Prostate gland (tissue), 2 donors: ENCODE data around the gene SGSM1. TPM values are rescaled to one million over a fixed set of nuclear protein-coding genes. Genes with fewer than 3 reads are reported as not detected.

Experiments used
- DNase-seq: peaks from one replicate; pipeline ENCODE4 v3.0.0-alpha.2; 2019; ENCODE audit warnings: low spot score
- H3K27ac ChIP-seq, 2 donors: fragments of 200-600 bp; sonication (generic); 2 replicates each; pipeline ENCODE4 v1.5.1; 2017 to 2019
- H3K27me3 ChIP-seq: fragments of 200-600 bp; sonication (generic); replicated peaks from 2 replicates; pipeline ENCODE4 v1.5.1; 2019; ENCODE audit not compliant: insufficient read depth
- H3K36me3 ChIP-seq, 2 donors: fragments of 200-600 bp; sonication (generic); 1 replicate in 1 of 2; 2 replicates in 1 of 2; pipeline versions ENCODE4 v1.5.1 to v1.8.1; 2017 to 2019
- H3K4me1 ChIP-seq: fragments of 200-600 bp; sonication (generic); replicated peaks from 2 replicates; pipeline ENCODE4 v1.5.1; 2019
- H3K4me3 ChIP-seq, 2 donors: fragments of 200-600 bp; sonication (generic); 2 replicates each; pipeline ENCODE4 v1.5.1; 2017 to 2019
- H3K9me3 ChIP-seq: fragments of 200-600 bp; sonication (generic); 2 replicates; pipeline ENCODE4 v1.5.1; 2017
- POLR2A ChIP-seq: fragments of 450-650 bp; IDR thresholded peaks from one replicate; pipeline ENCODE4 v1.6.1; 2016; ENCODE audit warnings: antibody characterized with exemption, mild to moderate bottlenecking
- POLR2AphosphoS5 ChIP-seq: sonication (generic); formaldehyde crosslinking; IDR thresholded peaks from one replicate; pipeline ENCODE4 v1.6.1; 2017; ENCODE audit warnings: antibody characterized with exemption
- WGBS: methylation state at CpG from one replicate; pipeline ENCODE4 v1.1.5; 2018; 5-methylcytosine and 5-hydroxymethylcytosine counted together
- intact Hi-C: fragments of 100-400 bp; cut with DNase I; formaldehyde crosslinking; loops from one replicate; pipeline ENCODE4 v1.14.2; 2022
- total RNA-seq, 2 donors: library from RNA; depleted of rRNA; stranded (reverse); fragments of >200 nt; gene quantifications; one replicate each; pipeline ENCODE4 v1.1.0, GENCODE V29; 2016
- TF ChIP-seq, protein P1 (sequence below), 4 experiments: fragments of 200-600 bp in 2 of 4; fragments of 450-650 bp in 2 of 4; sonication (generic) in 2 of 4; IDR thresholded peaks; 1 replicate in 3 of 4; 2 replicates in 1 of 4; pipeline ENCODE4 v1.5.1; 2016 to 2019; ENCODE audit warnings: antibody characterized with exemption in 4 of 4, mild to moderate bottlenecking in 2 of 4, moderate library complexity in 2 of 4

SGSM1 gene
- total RNA-seq, 2 donors from 2014 or later: 4.1 to 7.7 TPM

DNA sequence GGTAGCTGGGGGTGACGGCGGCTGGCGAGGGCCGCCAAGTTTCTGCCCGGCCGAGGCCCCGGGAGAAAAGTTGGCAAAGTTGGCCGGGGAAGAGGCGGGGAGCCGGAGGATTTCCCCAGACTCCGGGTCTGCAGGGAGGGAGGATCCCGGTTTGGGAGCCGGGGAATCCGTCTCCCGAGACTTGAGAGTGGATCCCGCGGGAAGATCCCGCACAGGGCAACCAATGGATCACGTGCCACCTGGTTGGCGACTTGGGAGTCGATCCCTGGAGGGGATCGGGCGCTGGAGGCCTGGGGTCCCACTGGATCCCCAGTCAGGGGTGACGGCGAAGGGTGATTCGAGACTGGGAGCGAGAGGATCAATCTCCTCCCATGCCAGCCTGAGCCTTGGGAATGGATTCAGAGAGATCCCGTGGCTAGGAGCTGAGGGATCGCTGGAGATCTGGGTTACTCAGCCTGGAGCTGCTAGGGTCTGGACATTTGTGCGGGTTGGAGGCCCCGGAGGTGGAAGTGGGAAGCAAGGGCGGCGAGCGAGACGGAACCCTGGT is 146.9 kb downstream of the SGSM1 start:
- H3K4me1 ChIP-seq: peaks cover 8% of the 10 kb centered on the region
- intact Hi-C loops: loop anchor here (2.0 kb wide), 1 partner anchor 92 kb away; no protein-coding TSS in a partner anchor
- no peaks in the 10 kb centered on the region for H3K9me3 ChIP-seq
- H3K36me3 ChIP-seq: no peaks in the 10 kb centered on the region
- H3K27me3 ChIP-seq: no peaks in the 10 kb centered on the region
- peak overlapping the region; percentile 69 to 73 for H3K4me3 ChIP-seq
- H3K27ac ChIP-seq: peak overlapping the region; percentile 87
- 0% methylated on average over 32 of the region's 35 CpGs for WGBS
- peak; percentile 41 for DNase-seq
- TF ChIP-seq POLR2A (no peak), POLR2AphosphoS5 (peak; percentile 5)
- TF ChIP-seq, protein P1, sequence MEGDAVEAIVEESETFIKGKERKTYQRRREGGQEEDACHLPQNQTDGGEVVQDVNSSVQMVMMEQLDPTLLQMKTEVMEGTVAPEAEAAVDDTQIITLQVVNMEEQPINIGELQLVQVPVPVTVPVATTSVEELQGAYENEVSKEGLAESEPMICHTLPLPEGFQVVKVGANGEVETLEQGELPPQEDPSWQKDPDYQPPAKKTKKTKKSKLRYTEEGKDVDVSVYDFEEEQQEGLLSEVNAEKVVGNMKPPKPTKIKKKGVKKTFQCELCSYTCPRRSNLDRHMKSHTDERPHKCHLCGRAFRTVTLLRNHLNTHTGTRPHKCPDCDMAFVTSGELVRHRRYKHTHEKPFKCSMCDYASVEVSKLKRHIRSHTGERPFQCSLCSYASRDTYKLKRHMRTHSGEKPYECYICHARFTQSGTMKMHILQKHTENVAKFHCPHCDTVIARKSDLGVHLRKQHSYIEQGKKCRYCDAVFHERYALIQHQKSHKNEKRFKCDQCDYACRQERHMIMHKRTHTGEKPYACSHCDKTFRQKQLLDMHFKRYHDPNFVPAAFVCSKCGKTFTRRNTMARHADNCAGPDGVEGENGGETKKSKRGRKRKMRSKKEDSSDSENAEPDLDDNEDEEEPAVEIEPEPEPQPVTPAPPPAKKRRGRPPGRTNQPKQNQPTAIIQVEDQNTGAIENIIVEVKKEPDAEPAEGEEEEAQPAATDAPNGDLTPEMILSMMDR (IDR thresholded peaks at IDR 0.05): no peak

DNA sequence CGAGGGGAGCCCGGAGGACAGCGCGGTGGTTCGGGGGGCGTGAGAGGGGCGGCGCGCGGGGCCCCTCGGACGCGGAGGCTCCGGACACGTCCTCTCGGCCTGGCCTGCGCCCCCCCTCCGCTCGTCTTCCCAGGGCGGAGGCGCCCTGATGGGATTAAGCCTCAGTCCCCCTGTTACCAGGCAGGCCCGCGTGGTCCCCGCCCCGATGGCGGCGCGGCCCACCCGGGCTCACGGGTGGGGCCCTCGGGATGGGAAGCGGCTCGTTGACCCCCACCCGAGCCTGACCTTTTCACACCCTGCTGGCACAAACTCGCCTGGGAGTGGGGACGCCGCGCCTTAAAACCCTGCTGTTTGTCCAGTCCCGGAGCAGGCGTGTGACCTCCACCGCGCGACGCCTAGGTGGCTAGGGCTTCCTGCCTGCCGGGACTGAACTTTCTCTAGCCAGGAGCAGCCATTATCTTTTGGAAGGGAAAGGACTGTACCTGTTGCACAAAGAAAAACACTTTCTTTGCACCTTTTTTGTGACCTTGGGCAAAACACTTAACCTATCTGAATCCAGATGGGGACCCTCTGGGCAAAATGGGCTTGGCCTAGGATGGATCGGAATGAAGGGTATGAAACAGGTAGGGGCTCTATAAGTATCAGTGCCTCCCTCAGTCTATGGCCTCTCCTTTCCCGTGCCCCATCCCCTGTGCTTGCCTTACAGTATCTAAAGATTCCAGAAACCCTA is 147.5 kb downstream of the SGSM1 start:
- H3K27me3 ChIP-seq: no peaks in the 10 kb centered on the region
- whole genome bisulfite sequencing: 4% methylated on average over 38 of the region's 47 CpGs
- TF ChIP-seq POLR2A (no peak), POLR2AphosphoS5 (no peak)
- TF ChIP-seq, protein P1 (IDR thresholded peaks at IDR 0.05): no peak
- no peaks in the 10 kb centered on the region for H3K9me3 ChIP-seq
- no peaks in the 10 kb centered on the region for H3K36me3 ChIP-seq
- no peak for DNase-seq
- intact Hi-C loops: loop anchor here (2.0 kb wide), 1 partner anchor 91 kb away; no protein-coding TSS in a partner anchor
- peak overlapping the region; percentile 69 to 73 for H3K4me3 ChIP-seq
- H3K4me1 ChIP-seq: peaks cover 8% of the 10 kb centered on the region
- H3K27ac ChIP-seq: peak overlapping the region; percentile 87

DNA sequence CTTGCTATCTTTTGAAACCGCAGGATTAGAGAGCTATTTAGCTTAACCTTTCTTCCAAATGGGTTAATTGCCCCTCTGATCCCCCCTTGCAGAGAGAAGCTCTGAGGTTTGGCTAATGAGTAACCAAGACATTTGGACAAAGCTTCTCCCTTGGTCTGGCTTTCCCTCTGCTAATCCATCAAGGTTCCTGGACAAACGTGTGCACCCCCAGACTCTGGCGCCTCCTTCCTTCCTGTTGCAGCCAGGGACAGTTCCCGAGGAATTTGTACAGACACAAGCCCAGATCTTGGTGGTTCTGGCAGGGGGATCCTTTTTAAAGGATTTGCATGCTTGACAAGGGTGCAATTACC is 148.1 kb downstream of the SGSM1 start:
- Histone ChIP-seq H3K4me1 (peaks cover 8% of the 10 kb centered on the region), H3K27me3 (no peaks in the 10 kb centered on the region), H3K9me3 (no peaks in the 10 kb centered on the region), H3K27ac (peak overlapping the region in 1 of 2 donors; percentile 87), H3K4me3 (peak overlapping the region in 1 of 2 donors; percentile 69), H3K36me3 (no peaks in the 10 kb centered on the region)
- intact Hi-C loops: no loop called here
- WGBS: 23% methylated on average over 4 of the region's 4 CpGs
- TF ChIP-seq, protein P1 (IDR thresholded peaks at IDR 0.05): no peak
- TF ChIP-seq POLR2A (no peak), POLR2AphosphoS5 (peak; percentile 4)
- no peak for DNase-seq

DNA sequence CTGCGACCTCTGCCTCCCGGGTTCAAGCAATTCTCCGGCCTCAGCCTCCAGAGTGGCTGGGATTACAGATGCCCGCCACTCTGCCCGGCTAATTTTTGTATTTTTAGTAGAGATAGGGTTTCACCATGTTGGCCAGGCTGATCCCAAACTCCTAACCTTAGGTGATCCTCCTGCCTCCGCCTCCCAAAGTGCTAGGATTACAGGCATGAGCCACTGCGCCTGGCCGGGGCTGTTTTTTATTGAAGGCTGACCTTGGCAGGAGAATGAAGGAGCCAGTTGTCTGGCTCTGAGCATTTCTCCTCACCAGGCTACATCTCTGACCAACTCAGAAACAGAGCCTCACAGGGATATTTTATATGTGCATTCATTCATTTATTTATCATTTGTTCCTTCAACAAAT is 148.8 kb downstream of the SGSM1 start:
- H3K36me3 ChIP-seq: no peaks in the 10 kb centered on the region
- H3K27me3 ChIP-seq: no peaks in the 10 kb centered on the region
- intact Hi-C loops: no loop called here
- no peak overlapping the region for H3K27ac ChIP-seq
- TF ChIP-seq POLR2AphosphoS5 (no peak), POLR2A (no peak)
- TF ChIP-seq, protein P1 (IDR thresholded peaks at IDR 0.05): no peak
- no peak overlapping the region for H3K4me3 ChIP-seq
- H3K4me1 ChIP-seq: peaks cover 8% of the 10 kb centered on the region
- 93% methylated on average over 8 of the region's 8 CpGs for WGBS
- no peak for DNase-seq
- no peaks in the 10 kb centered on the region for H3K9me3 ChIP-seq

DNA sequence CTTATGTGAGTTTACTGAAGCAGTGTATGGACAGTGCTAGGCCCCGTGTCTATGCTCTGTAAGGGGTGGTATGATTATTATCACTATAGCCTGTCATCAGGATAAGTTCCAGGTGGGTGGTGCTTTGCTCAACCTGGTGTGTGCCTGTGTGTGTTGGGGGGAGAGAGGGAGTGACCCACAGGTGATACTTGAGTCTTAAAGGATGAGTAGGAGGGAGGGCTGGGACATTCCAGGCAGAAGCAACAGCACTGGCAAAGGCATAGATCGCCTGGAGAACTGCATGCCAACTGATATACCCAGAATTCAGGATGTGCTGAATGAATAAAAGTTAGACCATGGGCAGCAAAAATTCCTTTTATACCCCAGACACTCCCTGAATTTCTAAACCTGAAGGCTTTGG is 151.0 kb downstream of the SGSM1 start:
- intact Hi-C loops: no loop called here
- WGBS: 69% methylated on average over 2 of the region's 2 CpGs

More for the DNA sequence above, 151.0 kb downstream of the SGSM1 start:
- no peak for TF ChIP-seq POLR2AphosphoS5
- no peak for TF ChIP-seq POLR2A
- TF ChIP-seq, protein P1 (IDR thresholded peaks at IDR 0.05): no peak
- no peak for DNase-seq
- Histone ChIP-seq H3K36me3 (no peaks in the 10 kb centered on the region), H3K27ac (no peak overlapping the region), H3K27me3 (no peaks in the 10 kb centered on the region), H3K4me1 (peaks cover 8% of the 10 kb centered on the region), H3K9me3 (no peaks in the 10 kb centered on the region), H3K4me3 (no peak overlapping the region)
